ENCODE results near the gene KCNQ1.

The KCNQ1 gene

GRCh38 chr11:2776351-2777061, 331.7 kb downstream of the KCNQ1 start:
- DNase-seq, result peak; percentile 2

- no peak for DNase-seq
Measured at GRCh38 chr11:2777386-2777785, 332.6 kb downstream of the KCNQ1 start.

- DNase-seq, result peak; percentile 1
Measured at GRCh38 chr11:2777871-2778629, 333.2 kb downstream of the KCNQ1 start.

GRCh38 chr11:2778630-2779498, 334.1 kb downstream of the KCNQ1 start:
- peak; percentile 2 for DNase-seq

GRCh38 chr11:2779499-2779980, 334.7 kb downstream of the KCNQ1 start:
- no peak for DNase-seq

GRCh38 chr11:2779981-2780849, 335.4 kb downstream of the KCNQ1 start:
- peak; percentile 1 for DNase-seq

- DNase-seq, result no peak
Measured at GRCh38 chr11:2780850-2781407, 336.1 kb downstream of the KCNQ1 start.

GRCh38 chr11:2781408-2782274, 336.8 kb downstream of the KCNQ1 start:
- DNase-seq, result no peak

- DNase-seq, result no peak
Measured at GRCh38 chr11:2782769-2783168, 338.0 kb downstream of the KCNQ1 start.

GRCh38 chr11:2783536-2784082, 338.8 kb downstream of the KCNQ1 start:
- DNase-seq, result no peak

- no peak for DNase-seq
Measured at GRCh38 chr11:2787816-2788167, 343.0 kb downstream of the KCNQ1 start.

GRCh38 chr11:2788168-2789071, 343.6 kb downstream of the KCNQ1 start:
- DNase-seq, result no peak

- DNase-seq, result no peak
Measured at GRCh38 chr11:2789331-2789730, 344.5 kb downstream of the KCNQ1 start.

GRCh38 chr11:2789791-2790567, 345.2 kb downstream of the KCNQ1 start:
- no peak for DNase-seq

GRCh38 chr11:2790568-2790921, 345.7 kb downstream of the KCNQ1 start:
- DNase-seq, result no peak

- DNase-seq, result no peak
Measured at GRCh38 chr11:2791139-2791520, 346.3 kb downstream of the KCNQ1 start.

- peak; percentile 25 for DNase-seq
Measured at GRCh38 chr11:2791521-2792380, 346.9 kb downstream of the KCNQ1 start.

All from stimulated activated CD4-positive, alpha-beta T cell treated with anti-CD3 and anti-CD28 coated beads, Interleukin-4, amount 100 ng/mL, for 24 hours (primary cell).